Measurements from ENCODE around the gene LRRC8B. TPM values are rescaled to one million over a fixed set of nuclear protein-coding genes. Genes with fewer than 3 reads are reported as not detected.
"Not testable (repeated sequence)": the region's sequence is repeated elsewhere in the genome, so short reads cannot be mapped to it uniquely, and the experiment has no call there.

Gene LRRC8B
- total RNA-seq, 6 experiments from 2014 or later = 0.07 to 0.57 (median 0.15) TPM

DNA sequence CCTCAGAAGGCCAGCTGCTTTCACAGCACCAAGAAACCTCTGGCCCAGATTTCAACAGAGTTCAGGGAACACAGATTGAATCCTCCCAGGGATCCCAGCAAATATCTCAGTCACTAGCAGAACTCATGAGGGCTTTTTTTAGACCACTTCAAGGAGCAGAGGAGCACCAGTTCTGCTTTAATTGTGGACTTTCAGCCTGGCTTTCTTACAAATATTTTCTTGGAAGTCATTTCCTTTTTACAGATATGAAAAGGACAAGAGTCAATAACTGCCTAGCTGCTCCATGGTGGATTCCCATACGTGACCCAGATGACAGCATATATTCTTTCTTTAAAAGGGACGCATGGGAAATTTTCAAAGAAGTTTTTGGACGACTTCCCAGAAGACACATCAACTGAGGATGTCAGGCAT is 6.4 kb upstream of the LRRC8B start:
- H3K4me3 Mint-ChIP-seq = no peak overlapping the region
- no peaks in the 10 kb centered on the region for H3K36me3 Mint-ChIP-seq (ENCODE audit: low read depth)
- TF ChIP-seq, protein P1, sequence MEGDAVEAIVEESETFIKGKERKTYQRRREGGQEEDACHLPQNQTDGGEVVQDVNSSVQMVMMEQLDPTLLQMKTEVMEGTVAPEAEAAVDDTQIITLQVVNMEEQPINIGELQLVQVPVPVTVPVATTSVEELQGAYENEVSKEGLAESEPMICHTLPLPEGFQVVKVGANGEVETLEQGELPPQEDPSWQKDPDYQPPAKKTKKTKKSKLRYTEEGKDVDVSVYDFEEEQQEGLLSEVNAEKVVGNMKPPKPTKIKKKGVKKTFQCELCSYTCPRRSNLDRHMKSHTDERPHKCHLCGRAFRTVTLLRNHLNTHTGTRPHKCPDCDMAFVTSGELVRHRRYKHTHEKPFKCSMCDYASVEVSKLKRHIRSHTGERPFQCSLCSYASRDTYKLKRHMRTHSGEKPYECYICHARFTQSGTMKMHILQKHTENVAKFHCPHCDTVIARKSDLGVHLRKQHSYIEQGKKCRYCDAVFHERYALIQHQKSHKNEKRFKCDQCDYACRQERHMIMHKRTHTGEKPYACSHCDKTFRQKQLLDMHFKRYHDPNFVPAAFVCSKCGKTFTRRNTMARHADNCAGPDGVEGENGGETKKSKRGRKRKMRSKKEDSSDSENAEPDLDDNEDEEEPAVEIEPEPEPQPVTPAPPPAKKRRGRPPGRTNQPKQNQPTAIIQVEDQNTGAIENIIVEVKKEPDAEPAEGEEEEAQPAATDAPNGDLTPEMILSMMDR (IDR thresholded peaks at IDR 0.05) = no peak
- no peak for DNase-seq
- H3K27ac Mint-ChIP-seq = no peak overlapping the region
- H3K9me3 Mint-ChIP-seq = no peaks in the 10 kb centered on the region
- H3K27me3 Mint-ChIP-seq (ENCODE audit: insufficient read depth) = peaks cover 9% of the 10 kb centered on the region
- peaks cover 16% of the 10 kb centered on the region for H3K4me1 Mint-ChIP-seq (ENCODE audit: low read depth)

DNA sequence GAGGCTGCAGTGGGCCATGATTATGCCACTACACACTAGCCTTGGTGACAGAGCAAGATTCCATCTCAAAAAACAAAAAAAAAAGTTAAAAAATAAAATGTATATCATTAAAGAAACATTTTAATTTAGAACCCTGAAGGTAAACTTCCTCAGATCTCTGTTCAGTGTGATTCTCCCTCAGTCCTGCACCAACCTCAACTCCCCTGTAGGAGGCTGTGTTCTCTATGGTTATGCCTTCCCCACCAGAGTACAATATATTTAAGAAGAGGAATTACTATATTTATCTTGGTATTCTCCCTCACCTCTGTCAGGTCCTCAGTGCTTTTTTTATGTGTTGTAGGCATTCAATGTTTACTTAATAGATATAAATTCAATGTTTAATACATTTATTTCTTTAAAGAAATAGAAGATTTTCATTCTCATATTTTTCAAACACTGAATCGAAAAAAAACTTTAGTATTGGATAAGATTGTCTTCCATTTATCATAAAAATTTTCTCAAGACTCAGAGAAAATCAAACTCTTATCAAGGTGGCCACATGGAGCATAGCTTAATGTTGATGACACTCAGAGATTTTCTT is 4.8 kb upstream of the LRRC8B start:
- TF ChIP-seq, protein P1 (IDR thresholded peaks at IDR 0.05) = peak; percentile 70
- Mint-ChIP-seq H3K4me3 (no peak overlapping the region), H3K9me3 (no peaks in the 10 kb centered on the region), H3K4me1 (ENCODE audit: low read depth) (peaks cover 16% of the 10 kb centered on the region), H3K27ac (no peak overlapping the region), H3K36me3 (ENCODE audit: low read depth) (no peaks in the 10 kb centered on the region), H3K27me3 (ENCODE audit: insufficient read depth) (peaks cover 10% of the 10 kb centered on the region)
- no peak for DNase-seq

DNA sequence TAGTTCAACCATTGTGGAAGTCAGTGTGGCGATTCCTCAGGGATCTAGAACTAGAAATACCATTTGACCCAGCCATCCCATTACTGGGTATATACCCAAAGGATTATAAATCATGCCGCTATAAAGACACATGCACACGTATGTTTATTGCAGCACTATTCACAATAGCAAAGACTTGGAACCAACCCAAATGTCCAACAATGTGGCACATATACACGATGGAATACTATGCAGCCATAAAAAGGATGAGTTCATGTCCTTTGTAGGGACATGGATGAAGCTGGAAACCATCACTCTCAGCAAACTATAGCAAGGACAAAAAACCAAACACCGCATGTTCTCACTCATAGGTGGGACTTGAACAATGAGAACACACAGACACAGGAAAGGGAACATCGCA is 2.7 kb upstream of the LRRC8B start:
- not testable (repeated sequence) for DNase-seq; H3K4me3 Mint-ChIP-seq; H3K27ac Mint-ChIP-seq; H3K36me3 Mint-ChIP-seq (ENCODE audit: low read depth); H3K9me3 Mint-ChIP-seq
- Mint-ChIP-seq H3K4me1 (ENCODE audit: low read depth) (peaks cover 13% of the 10 kb centered on the region), H3K27me3 (ENCODE audit: insufficient read depth) (peaks cover 15% of the 10 kb centered on the region)

DNA sequence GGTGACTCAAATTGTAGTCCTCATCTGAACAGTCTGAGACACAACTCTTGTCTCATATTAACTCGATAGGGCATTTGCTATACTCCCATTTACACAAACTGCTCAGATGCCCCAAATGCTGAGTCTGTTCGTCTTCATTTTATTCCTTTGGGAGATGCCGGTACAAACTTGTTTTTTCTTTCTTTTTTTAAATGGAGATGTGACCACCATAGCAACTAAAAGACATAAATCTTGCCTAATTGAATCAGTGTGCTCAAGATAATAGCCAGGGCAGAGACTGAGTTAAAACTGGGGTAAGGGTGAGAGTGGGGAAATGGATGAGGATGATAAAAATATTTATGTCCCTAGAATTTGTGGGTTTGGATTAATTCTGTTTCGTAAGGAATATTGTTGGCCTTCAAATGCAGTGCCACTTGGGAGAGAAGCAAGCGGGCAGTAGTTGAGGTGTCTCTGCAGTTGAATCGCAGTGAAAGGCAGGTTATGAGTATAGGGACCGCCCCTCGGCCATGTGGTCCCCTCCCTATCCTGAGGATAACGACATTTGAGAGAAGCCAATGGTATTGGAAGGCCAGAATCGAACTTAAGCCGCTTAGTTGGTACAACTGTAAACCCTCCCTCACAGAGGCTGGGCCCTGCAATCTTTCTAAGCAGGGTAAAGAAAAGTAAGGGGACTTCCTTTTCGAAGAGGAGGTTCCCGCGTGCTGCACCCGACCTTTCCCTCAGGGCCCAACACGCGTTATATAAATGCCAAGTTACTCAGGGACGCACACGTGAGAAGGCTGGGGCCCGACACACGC is 859 bp upstream of the LRRC8B start:
- Mint-ChIP-seq H3K27me3 (ENCODE audit: insufficient read depth) (peaks cover 13% of the 10 kb centered on the region), H3K4me3 (peak overlapping the region; percentile 78), H3K27ac (no peak overlapping the region), H3K9me3 (no peaks in the 10 kb centered on the region), H3K4me1 (ENCODE audit: low read depth) (peaks cover 9% of the 10 kb centered on the region), H3K36me3 (ENCODE audit: low read depth) (no peaks in the 10 kb centered on the region)
- TF ChIP-seq, protein P1 (IDR thresholded peaks at IDR 0.05) = no peak
- DNase-seq = no peak

DNA sequence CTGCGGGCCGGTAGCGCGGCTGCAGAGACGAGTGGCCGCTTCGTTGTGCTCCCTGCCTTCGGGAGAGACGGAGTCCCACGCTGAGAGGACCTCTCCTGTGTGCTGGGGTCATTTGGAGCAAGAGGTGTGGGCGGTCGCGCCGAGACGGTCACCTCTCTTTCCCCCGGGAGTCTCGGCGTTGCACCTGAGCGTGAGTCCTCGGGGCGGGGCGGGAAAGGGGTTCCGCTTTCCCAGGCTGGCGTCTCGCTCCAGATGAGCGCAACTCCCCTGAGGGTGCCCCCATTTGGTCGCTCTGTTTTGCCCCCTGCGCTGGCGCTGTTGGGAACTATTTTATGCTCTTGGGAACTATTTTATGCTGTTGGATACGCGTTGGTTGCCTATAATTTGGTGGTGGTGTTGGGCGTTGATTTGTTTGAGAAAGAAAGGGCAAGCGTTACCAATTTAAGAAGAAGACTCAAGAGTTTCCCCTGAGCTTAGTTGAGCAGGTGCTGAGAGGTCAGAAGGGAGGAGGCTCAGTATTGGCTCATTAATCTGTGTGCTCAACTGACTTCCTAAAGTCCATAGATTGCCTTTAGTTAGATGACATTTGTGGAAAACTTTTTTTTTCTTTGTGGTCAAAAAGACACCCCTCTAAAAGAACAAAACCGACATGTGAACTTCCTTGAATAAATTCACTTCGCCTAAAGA is 683 bp downstream of the LRRC8B start:
- Mint-ChIP-seq H3K27ac (no peak overlapping the region), H3K36me3 (ENCODE audit: low read depth) (no peaks in the 10 kb centered on the region), H3K27me3 (ENCODE audit: insufficient read depth) (peaks cover 13% of the 10 kb centered on the region), H3K4me1 (ENCODE audit: low read depth) (peaks cover 6% of the 10 kb centered on the region; the same call in 1 of the 2 replicates), H3K4me3 (peak overlapping the region; percentile 75), H3K9me3 (no peaks in the 10 kb centered on the region)
- TF ChIP-seq, protein P1 (IDR thresholded peaks at IDR 0.05) = no peak
- DNase-seq = no peak

DNA sequence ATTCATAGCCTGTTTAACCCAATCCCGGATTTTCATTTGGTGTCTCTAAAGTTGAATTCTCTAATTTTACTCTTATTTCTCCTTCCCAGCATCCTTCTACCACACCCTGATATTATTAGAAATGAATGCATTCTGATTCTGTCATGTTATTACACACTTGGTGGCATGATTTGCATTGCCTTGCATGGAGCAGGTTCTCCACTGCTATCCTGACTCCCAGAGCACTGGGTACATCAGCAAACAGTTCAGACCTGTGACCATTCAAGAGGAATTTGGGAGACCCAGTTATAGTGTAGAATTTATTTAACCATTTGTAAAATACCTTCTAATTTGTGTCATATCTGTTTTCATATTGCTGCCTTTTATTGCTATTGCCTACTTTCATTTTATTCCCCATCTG is 2.6 kb downstream of the LRRC8B start:
- no peak overlapping the region for H3K4me3 Mint-ChIP-seq
- no peaks in the 10 kb centered on the region for H3K9me3 Mint-ChIP-seq
- H3K36me3 Mint-ChIP-seq (ENCODE audit: low read depth) = no peaks in the 10 kb centered on the region
- H3K4me1 Mint-ChIP-seq (ENCODE audit: low read depth) = peaks cover 6% of the 10 kb centered on the region; the same call in 1 of the 2 replicates
- peaks cover 13% of the 10 kb centered on the region for H3K27me3 Mint-ChIP-seq (ENCODE audit: insufficient read depth)
- TF ChIP-seq, protein P1 (IDR thresholded peaks at IDR 0.05) = no peak
- DNase-seq = no peak
- no peak overlapping the region for H3K27ac Mint-ChIP-seq
